ENCODE measurements around the gene NRL.

NRL gene

GRCh38 chr14:24147761-24148428, 33.1 kb upstream of the NRL start:
- Mint-ChIP-seq H3K9me3 (no peaks in the 10 kb centered on the region), H3K27ac (peak overlapping the region; percentile 94), H3K4me1 (peaks cover 65% of the 10 kb centered on the region), H3K4me3 (peak overlapping the region; percentile 98), H3K36me3 (peaks cover 82% of the 10 kb centered on the region)
- ATAC-seq (no peak), DNase-seq (ENCODE audit: low spot score in 2 of 2) (no peak)

GRCh38 chr14:24146978-24147760, 32.4 kb upstream of the NRL start, which contains the start of gene RNF31:
Gene RNF31, plus strand, starts transcription at chr14:24147498. Its CDS starts 201 bp downstream, at chr14:24147699.
- H3K4me1 Mint-ChIP-seq, result peaks cover 70% of the 10 kb centered on the region
- DNase-seq (ENCODE audit: low spot score in 2 of 2) (peak; percentile 79 to 97), ATAC-seq (peak; percentile 92)
- H3K4me3 Mint-ChIP-seq, result peak within 1 kb of the TSS; percentile 98
- H3K9me3 Mint-ChIP-seq, result no peaks in the 10 kb centered on the region
- peak within 1 kb of the TSS; percentile 94 for H3K27ac Mint-ChIP-seq
- H3K36me3 Mint-ChIP-seq, result peaks cover 82% of the 10 kb centered on the region

- peaks cover 82% of the 10 kb centered on the region for H3K36me3 Mint-ChIP-seq
- peak within 1 kb of the TSS; percentile 98 for H3K4me3 Mint-ChIP-seq
- H3K4me1 Mint-ChIP-seq, result peaks cover 76% of the 10 kb centered on the region
- no peaks in the 10 kb centered on the region for H3K9me3 Mint-ChIP-seq
- DNase-seq (ENCODE audit: low spot score in 2 of 2) (peak; percentile 79 to 97), ATAC-seq (peak; percentile 75)
- peak within 1 kb of the TSS; percentile 94 for H3K27ac Mint-ChIP-seq
Measured at GRCh38 chr14:24146453-24146977, 31.8 kb upstream of the NRL start, which contains the start of gene PSME2. Gene PSME2, minus strand, starts transcription at chr14:24146610. Its CDS starts 29 bp downstream, at chr14:24146581.

- H3K36me3 Mint-ChIP-seq, result peaks cover 82% of the 10 kb centered on the region
Measured at GRCh38 chr14:24145690-24146452, 31.1 kb upstream of the NRL start.

GRCh38 chr14:24145219-24145618, 30.5 kb upstream of the NRL start:
- H3K36me3 Mint-ChIP-seq, result peaks cover 82% of the 10 kb centered on the region

More at GRCh38 chr14:24145690-24146452, 31.1 kb upstream of the NRL start:
- DNase-seq (ENCODE audit: low spot score in 2 of 2) (no peak), ATAC-seq (no peak)
- Mint-ChIP-seq H3K4me3 (peak overlapping the region; percentile 98), H3K9me3 (no peaks in the 10 kb centered on the region), H3K27ac (peak overlapping the region; percentile 94), H3K4me1 (peaks cover 75% of the 10 kb centered on the region)

GRCh38 chr14:24144451-24144850, 29.7 kb upstream of the NRL start:
- peaks cover 87% of the 10 kb centered on the region for H3K36me3 Mint-ChIP-seq
- H3K4me3 Mint-ChIP-seq, result peak overlapping the region; percentile 98
- no peak overlapping the region for H3K27ac Mint-ChIP-seq
- no peak for DNase-seq (ENCODE audit: low spot score in 2 of 2)
- ATAC-seq, result no peak
- no peaks in the 10 kb centered on the region for H3K9me3 Mint-ChIP-seq
- peaks cover 73% of the 10 kb centered on the region for H3K4me1 Mint-ChIP-seq

More at GRCh38 chr14:24145219-24145618, 30.5 kb upstream of the NRL start:
- Mint-ChIP-seq H3K9me3 (no peaks in the 10 kb centered on the region), H3K27ac (peak overlapping the region; percentile 94), H3K4me1 (peaks cover 73% of the 10 kb centered on the region), H3K4me3 (peak overlapping the region; percentile 98)
- DNase-seq (ENCODE audit: low spot score in 2 of 2), result no peak
- ATAC-seq, result no peak

- Mint-ChIP-seq H3K4me3 (peak overlapping the region; percentile 87), H3K4me1 (peaks cover 73% of the 10 kb centered on the region), H3K9me3 (no peaks in the 10 kb centered on the region), H3K36me3 (peaks cover 88% of the 10 kb centered on the region), H3K27ac (peak overlapping the region; percentile 20)
- ATAC-seq (no peak), DNase-seq (ENCODE audit: low spot score in 2 of 2) (no peak)
Measured at GRCh38 chr14:24143511-24143910, 28.8 kb upstream of the NRL start.

- peaks cover 79% of the 10 kb centered on the region for H3K4me1 Mint-ChIP-seq
- peak within 1 kb of the TSS; percentile 87 for H3K4me3 Mint-ChIP-seq
- peak; percentile 92 for ATAC-seq
- peak; percentile 93 to 99 for DNase-seq (ENCODE audit: low spot score in 2 of 2)
- peaks cover 98% of the 10 kb centered on the region for H3K36me3 Mint-ChIP-seq
- peak within 1 kb of the TSS; percentile 92 for H3K27ac Mint-ChIP-seq
- H3K9me3 Mint-ChIP-seq, result no peaks in the 10 kb centered on the region
Measured at GRCh38 chr14:24141097-24141880, 26.5 kb upstream of the NRL start, which contains the start of gene EMC9. Gene EMC9, minus strand, starts transcription at chr14:24141591. Its CDS starts 287 bp downstream, at chr14:24141304.

GRCh38 chr14:24139272-24139934, 24.7 kb upstream of the NRL start:
- peak overlapping the region; percentile 56 for H3K27ac Mint-ChIP-seq
- H3K4me3 Mint-ChIP-seq, result peak overlapping the region; percentile 87
- DNase-seq (ENCODE audit: low spot score in 2 of 2) (no peak), ATAC-seq (no peak)
- H3K4me1 Mint-ChIP-seq, result peaks cover 73% of the 10 kb centered on the region
- peaks cover 79% of the 10 kb centered on the region for H3K36me3 Mint-ChIP-seq
- H3K9me3 Mint-ChIP-seq, result no peaks in the 10 kb centered on the region

GRCh38 chr14:24138396-24139271, 23.9 kb upstream of the NRL start:
- peak overlapping the region; percentile 56 for H3K27ac Mint-ChIP-seq
- peak overlapping the region; percentile 87 for H3K4me3 Mint-ChIP-seq
- peaks cover 67% of the 10 kb centered on the region for H3K4me1 Mint-ChIP-seq
- no peaks in the 10 kb centered on the region for H3K9me3 Mint-ChIP-seq
- DNase-seq (ENCODE audit: low spot score in 2 of 2) (no peak), ATAC-seq (no peak)
- peaks cover 72% of the 10 kb centered on the region for H3K36me3 Mint-ChIP-seq

- Mint-ChIP-seq H3K4me1 (peaks cover 62% of the 10 kb centered on the region), H3K36me3 (peaks cover 63% of the 10 kb centered on the region), H3K4me3 (peak overlapping the region; percentile 87), H3K9me3 (no peaks in the 10 kb centered on the region), H3K27ac (peak overlapping the region; percentile 92)
- ATAC-seq (no peak), DNase-seq (ENCODE audit: low spot score in 2 of 2) (no peak)
Measured at GRCh38 chr14:24137529-24138395, 23.0 kb upstream of the NRL start.

Data from stimulated activated effector memory CD8-positive, alpha-beta T cell treated with anti-CD3 and anti-CD28 coated beads, Interleukin-12 subunit alpha, Interleukin-12 subunit beta, amount 100 ng/mL, for 72 hours (primary cell).